Measurements from ENCODE around the gene ATG9A.

The ATG9A gene

GRCh38 chr2:219220652-219221402 is 8.6 kb downstream of the ATG9A start:
- no peak for DNase-seq (ENCODE audit: low read depth)

GRCh38 chr2:219219784-219220532 is 9.5 kb downstream of the ATG9A start:
- DNase-seq (ENCODE audit: low read depth) = no peak

- DNase-seq (ENCODE audit: low read depth) = peak; percentile 84
Measured at GRCh38 chr2:219218732-219219701, 10.4 kb downstream of the ATG9A start, which contains the start of gene ABCB6. Gene ABCB6, minus strand, starts transcription at chr2:219218958. Its CDS starts 285 bp downstream, at chr2:219218673.

- peak; percentile 44 for DNase-seq (ENCODE audit: low read depth)
Measured at GRCh38 chr2:219218217-219218731, 11.2 kb downstream of the ATG9A start.

GRCh38 chr2:219216535-219216915 is 12.9 kb downstream of the ATG9A start:
- DNase-seq (ENCODE audit: low read depth) = no peak

- no peak for DNase-seq (ENCODE audit: low read depth)
Measured at GRCh38 chr2:219215871-219216534, 13.4 kb downstream of the ATG9A start.

GRCh38 chr2:219214786-219215185 is 14.7 kb downstream of the ATG9A start:
- DNase-seq (ENCODE audit: low read depth) = no peak

GRCh38 chr2:219214141-219214540 is 15.3 kb downstream of the ATG9A start:
- no peak for DNase-seq (ENCODE audit: low read depth)

- no peak for DNase-seq (ENCODE audit: low read depth)
Measured at GRCh38 chr2:219213486-219214071, 15.9 kb downstream of the ATG9A start.

GRCh38 chr2:219213026-219213415 is 16.4 kb downstream of the ATG9A start:
- DNase-seq (ENCODE audit: low read depth) = no peak

- no peak for DNase-seq (ENCODE audit: low read depth)
Measured at GRCh38 chr2:219210886-219211362, 18.5 kb downstream of the ATG9A start.

- no peak for DNase-seq (ENCODE audit: low read depth)
Measured at GRCh38 chr2:219210196-219210885, 19.1 kb downstream of the ATG9A start.

GRCh38 chr2:219209236-219210195 is 19.9 kb downstream of the ATG9A start:
- DNase-seq (ENCODE audit: low read depth) = no peak

- no peak for DNase-seq (ENCODE audit: low read depth)
Measured at GRCh38 chr2:219207884-219208740, 21.3 kb downstream of the ATG9A start.

- DNase-seq (ENCODE audit: low read depth) = no peak
Measured at GRCh38 chr2:219207134-219207883, 22.1 kb downstream of the ATG9A start.

- DNase-seq (ENCODE audit: low read depth) = peak; percentile 89
Measured at GRCh38 chr2:219206328-219207133, 22.9 kb downstream of the ATG9A start, which contains the start of gene ZFAND2B. Gene ZFAND2B, plus strand, starts transcription at chr2:219206782. Its CDS starts 206 bp downstream, at chr2:219206988.

All from GM04504 (cell line).